Choroid plexus epithelial cell (primary cell): ENCODE data around the gene NXT1.
"Not testable (repeated sequence)": the region's sequence is repeated elsewhere in the genome, so short reads cannot be mapped to it uniquely, and the experiment has no call there.

ENCODE experiments used
- DNase-seq: peaks from one replicate; pipeline ENCODE4 v3.0.0-alpha.2; 2010; ENCODE audit warnings: low read depth
- H3K4me3 ChIP-seq: 2 replicates; pipeline ENCODE4 v1.5.1; 2011; ENCODE audit warnings: low read depth, mild to moderate bottlenecking, control low read depth, low read length, moderate library complexity
- CTCF ChIP-seq: conservative IDR thresholded peaks from 2 replicates; pipeline ENCODE4 v1.5.1; 2011; ENCODE audit warnings: low read depth, mild to moderate bottlenecking, control low read depth, inconsistent platforms, low read length, moderate library complexity

NXT1 gene

GRCh38 chr20:23347791-23348190 is 2.8 kb upstream of the NXT1 start:
- no peak for TF ChIP-seq CTCF
- DNase-seq: no peak
- H3K4me3 ChIP-seq: no peak overlapping the region

GRCh38 chr20:23348510-23348909 is 2.1 kb upstream of the NXT1 start:
- DNase-seq, H3K4me3 ChIP-seq: not testable (repeated sequence)

- DNase-seq: no peak
- H3K4me3 ChIP-seq: peak overlapping the region; percentile 90
- TF ChIP-seq CTCF: peak; percentile 49
Observed at GRCh38 chr20:23349338-23350195, 1.0 kb upstream of the NXT1 start.

- no peak for TF ChIP-seq CTCF
- DNase-seq: peak; percentile 55
Observed at GRCh38 chr20:23350904-23351838, 580 bp downstream of the NXT1 start.

GRCh38 chr20:23356203-23356602 is 5.6 kb downstream of the NXT1 start:
- no peak for TF ChIP-seq CTCF
- no peak for DNase-seq
- H3K4me3 ChIP-seq: no peak overlapping the region

More at GRCh38 chr20:23350904-23351838, 580 bp downstream of the NXT1 start:
- peak overlapping the region; percentile 90 for H3K4me3 ChIP-seq

GRCh38 chr20:23357767-23358562 is 7.4 kb downstream of the NXT1 start:
- H3K4me3 ChIP-seq: peak overlapping the region; percentile 89
- DNase-seq: peak; percentile 100
- no peak for TF ChIP-seq CTCF

GRCh38 chr20:23358563-23358906 is 7.9 kb downstream of the NXT1 start:
- TF ChIP-seq CTCF: no peak
- H3K4me3 ChIP-seq: peak overlapping the region; percentile 89
- no peak for DNase-seq
